ENCODE measurements around the gene RSPH3.

DNA sequence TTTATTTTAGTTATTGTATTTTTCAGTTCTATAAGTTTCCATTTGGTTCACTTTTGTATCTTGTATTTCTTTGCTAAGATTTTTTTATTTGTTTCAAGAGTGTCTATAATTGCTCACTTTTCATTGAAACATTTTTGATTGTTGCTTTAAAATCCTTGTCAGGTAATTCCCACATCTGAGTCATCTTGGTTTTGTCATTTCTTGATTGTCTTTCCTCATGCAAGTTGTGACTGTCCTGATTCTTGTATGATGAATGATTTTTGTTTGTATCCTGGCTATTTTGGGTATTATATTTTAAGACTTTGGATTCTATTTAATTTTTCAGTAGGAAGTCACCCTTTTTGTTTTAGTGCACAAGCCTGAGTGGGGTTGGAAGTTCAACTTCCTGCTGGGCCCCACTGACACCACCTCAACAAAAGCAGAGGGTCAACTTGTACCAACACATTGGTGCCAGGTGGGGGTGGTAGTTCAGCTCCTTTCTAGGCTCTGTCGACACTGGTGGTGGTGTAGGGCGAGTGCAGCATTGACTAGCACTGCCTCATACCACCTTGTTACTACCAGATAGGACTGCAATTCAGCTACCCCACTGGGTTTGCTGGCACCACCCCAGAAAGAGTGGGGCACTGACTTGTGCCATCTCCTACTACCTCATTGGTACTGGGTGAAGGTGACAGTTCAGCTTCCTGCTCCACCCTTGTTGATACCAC lies 8.8 kb downstream of the RSPH3 start:
- TF ChIP-seq CTCF (conservative IDR thresholded peaks at IDR 0.05): no peak
- TF ChIP-seq ZFX (IDR thresholded peaks at IDR 0.05): no peak

All from C4-2B (cell line).